Mammary epithelial cell (primary cell): Measurements from ENCODE around the gene CARMIL3.

Experiments used
- EZH2 ChIP-seq: IDR thresholded peaks from 2 replicates; pipeline ENCODE4 v1.6.1; 2012; ENCODE audit warnings: low read length, inconsistent platforms, borderline replicate concordance
- TF ChIP-seq, protein P1 (sequence below), 2 donors: IDR thresholded peaks in 1 of 2; conservative IDR thresholded peaks in 1 of 2; 2 replicates each; pipeline ENCODE4 v1.5.1; 2011 to 2012; ENCODE audit warnings: inconsistent platforms in 2 of 2, low read length in 2 of 2, mild to moderate bottlenecking in 2 of 2, control low read depth in 1 of 2, low read depth in 1 of 2; ENCODE audit not compliant: insufficient read depth in 1 of 2; ENCODE audit errors: extremely low read depth in 1 of 2

DNA sequence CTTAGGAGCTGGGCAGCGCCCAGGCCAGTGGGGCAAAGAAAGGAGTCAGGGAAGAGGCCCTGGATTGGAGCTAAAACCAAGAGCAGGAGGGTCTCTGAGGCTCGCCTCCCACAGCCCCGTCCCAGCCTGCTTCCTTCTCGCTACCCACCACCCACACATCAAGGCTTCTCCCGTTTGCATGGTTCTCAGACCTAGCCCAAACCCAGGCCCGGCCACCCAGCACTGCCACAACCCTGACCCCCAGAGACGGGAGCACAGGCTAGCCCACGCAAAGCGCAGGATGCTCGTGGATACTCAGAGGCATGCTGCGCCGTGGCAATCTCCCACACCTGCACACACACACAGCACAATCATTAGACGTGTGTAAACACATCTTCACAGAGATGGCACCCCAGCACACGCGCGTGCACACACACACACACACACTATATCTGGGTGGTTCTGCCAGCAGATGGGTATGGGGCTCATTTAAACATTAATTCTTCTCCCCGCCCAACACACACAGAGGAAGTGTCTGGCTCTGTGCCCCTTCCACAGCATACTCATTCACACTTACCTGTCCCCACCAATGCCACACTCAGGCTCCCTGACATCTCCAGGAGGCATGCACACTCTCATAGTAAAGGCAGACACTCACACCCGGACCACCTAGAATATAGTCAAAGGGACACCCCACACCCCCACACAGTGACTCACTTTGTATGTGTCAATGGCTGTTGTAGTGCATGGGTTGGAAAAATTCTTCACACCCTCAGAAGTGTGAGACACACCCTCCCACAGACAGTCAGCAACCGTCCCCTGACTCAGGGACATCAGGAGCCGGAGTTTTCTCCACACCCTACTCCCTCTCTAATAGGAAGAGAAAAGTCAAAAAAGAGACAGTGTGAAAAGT lies 1.1 kb downstream of the CARMIL3 start:
- TF ChIP-seq, protein P1, sequence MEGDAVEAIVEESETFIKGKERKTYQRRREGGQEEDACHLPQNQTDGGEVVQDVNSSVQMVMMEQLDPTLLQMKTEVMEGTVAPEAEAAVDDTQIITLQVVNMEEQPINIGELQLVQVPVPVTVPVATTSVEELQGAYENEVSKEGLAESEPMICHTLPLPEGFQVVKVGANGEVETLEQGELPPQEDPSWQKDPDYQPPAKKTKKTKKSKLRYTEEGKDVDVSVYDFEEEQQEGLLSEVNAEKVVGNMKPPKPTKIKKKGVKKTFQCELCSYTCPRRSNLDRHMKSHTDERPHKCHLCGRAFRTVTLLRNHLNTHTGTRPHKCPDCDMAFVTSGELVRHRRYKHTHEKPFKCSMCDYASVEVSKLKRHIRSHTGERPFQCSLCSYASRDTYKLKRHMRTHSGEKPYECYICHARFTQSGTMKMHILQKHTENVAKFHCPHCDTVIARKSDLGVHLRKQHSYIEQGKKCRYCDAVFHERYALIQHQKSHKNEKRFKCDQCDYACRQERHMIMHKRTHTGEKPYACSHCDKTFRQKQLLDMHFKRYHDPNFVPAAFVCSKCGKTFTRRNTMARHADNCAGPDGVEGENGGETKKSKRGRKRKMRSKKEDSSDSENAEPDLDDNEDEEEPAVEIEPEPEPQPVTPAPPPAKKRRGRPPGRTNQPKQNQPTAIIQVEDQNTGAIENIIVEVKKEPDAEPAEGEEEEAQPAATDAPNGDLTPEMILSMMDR (conservative IDR thresholded peaks at IDR 0.05 in 1 of 2, IDR thresholded peaks at IDR 0.05 in 1 of 2; ENCODE audit: extremely low read depth in 1 of 2, insufficient read depth in 1 of 2, low read depth in 1 of 2, low read length in 2 of 2): no peak
- no peak for TF ChIP-seq EZH2
